ENCODE measurements around the gene GHR.

GHR gene

GRCh38 chr5:42396111-42396510 lies 27.1 kb upstream of the GHR start:
- no peak for TF ChIP-seq CTCF (conservative IDR thresholded peaks at IDR 0.05)
- H3K27ac ChIP-seq, result no peak overlapping the region

GRCh38 chr5:42397267-42397666 lies 26.0 kb upstream of the GHR start:
- TF ChIP-seq CTCF (conservative IDR thresholded peaks at IDR 0.05), result no peak
- no peak overlapping the region for H3K27ac ChIP-seq

GRCh38 chr5:42399702-42400101 lies 23.5 kb upstream of the GHR start:
- H3K27ac ChIP-seq, result no peak overlapping the region
- no peak for TF ChIP-seq CTCF (conservative IDR thresholded peaks at IDR 0.05)

GRCh38 chr5:42400474-42400873 lies 22.8 kb upstream of the GHR start:
- no peak overlapping the region for H3K27ac ChIP-seq
- TF ChIP-seq CTCF (conservative IDR thresholded peaks at IDR 0.05), result no peak

- no peak for TF ChIP-seq CTCF (conservative IDR thresholded peaks at IDR 0.05)
- H3K27ac ChIP-seq, result no peak overlapping the region
Measured at GRCh38 chr5:42403236-42403635, 20.0 kb upstream of the GHR start.

GRCh38 chr5:42404366-42404765 lies 18.9 kb upstream of the GHR start:
- TF ChIP-seq CTCF (conservative IDR thresholded peaks at IDR 0.05), result no peak
- no peak overlapping the region for H3K27ac ChIP-seq

- no peak for TF ChIP-seq CTCF (conservative IDR thresholded peaks at IDR 0.05)
- H3K27ac ChIP-seq, result no peak overlapping the region
Measured at GRCh38 chr5:42419294-42419693, 3.9 kb upstream of the GHR start.
